CD8-positive, alpha-beta memory T cell (primary cell): Measurements from ENCODE around the gene COQ4. TPM values are rescaled to one million over a fixed set of nuclear protein-coding genes. Genes with fewer than 3 reads are reported as not detected.

Experiments
- CTCF ChIA-PET: fragments of 350-600 bp; sonication (Branson Sonifier 250); formaldehyde crosslinking; loops from one replicate; lab custom pipeline; 2021; ENCODE audit warnings: antibody characterized with exemption; lab: Charles Lee
- POLR2A ChIA-PET: fragments of 350-600 bp; sonication (Branson Sonifier 250); formaldehyde crosslinking; loops from one replicate; lab custom pipeline; 2021; ENCODE audit warnings: antibody characterized with exemption; lab: Charles Lee
- DNase-seq, 5 donors: peaks; one replicate each; pipeline versions ENCODE4 v3.0.0 to v3.0.0-alpha.2; 2020 to 2022; ENCODE audit warnings: mixed read lengths in 1 of 5
- H3K27ac ChIP-seq: one replicate; pipeline ENCODE4 v1.7.0; 2013; ENCODE audit warnings: low read depth, mild to moderate bottlenecking, low read length, moderate library complexity
- H3K27me3 ChIP-seq: 2 replicates; pipeline ENCODE4 v1.7.0; 2013; ENCODE audit warnings: low read length, mild to moderate bottlenecking; ENCODE audit not compliant: insufficient read depth, poor library complexity, severe bottlenecking
- H3K36me3 ChIP-seq: 2 replicates; pipeline ENCODE4 v1.7.0; 2013; ENCODE audit warnings: mild to moderate bottlenecking, low read length, moderate library complexity; ENCODE audit not compliant: insufficient read depth
- H3K4me1 ChIP-seq: 2 replicates; pipeline ENCODE4 v1.7.0; 2013; ENCODE audit warnings: mild to moderate bottlenecking, low read length, moderate library complexity; ENCODE audit not compliant: insufficient read depth
- H3K4me3 ChIP-seq: 2 replicates; pipeline ENCODE4 v1.7.0; 2013; ENCODE audit warnings: mild to moderate bottlenecking, low read length
- H3K9me3 ChIP-seq: 2 replicates; pipeline ENCODE4 v1.7.0; 2013; ENCODE audit warnings: mild to moderate bottlenecking, low read length
- H3K27ac Mint-ChIP-seq, 8 donors: one replicate each; pipeline ENCODE4 v1.8.0; 2020 to 2021; ENCODE audit warnings: mixed read lengths in 8 of 8, mild to moderate bottlenecking in 6 of 8, inconsistent platforms in 3 of 8, moderate library complexity in 3 of 8
- H3K27me3 Mint-ChIP-seq, 2 donors: one replicate each; pipeline ENCODE4 v1.8.0; 2020 to 2021; ENCODE audit warnings: mixed read lengths in 2 of 2, mild to moderate bottlenecking in 1 of 2, moderate library complexity in 1 of 2
- H3K36me3 Mint-ChIP-seq, 3 donors: one replicate each; pipeline ENCODE4 v1.8.0; 2020 to 2021; ENCODE audit warnings: mixed read lengths in 3 of 3, inconsistent platforms in 1 of 3, mild to moderate bottlenecking in 1 of 3
- H3K4me1 Mint-ChIP-seq, 3 donors: one replicate each; pipeline ENCODE4 v1.8.0; 2020 to 2021; ENCODE audit warnings: mixed read lengths in 3 of 3, inconsistent platforms in 1 of 3, mild to moderate bottlenecking in 1 of 3
- H3K4me3 Mint-ChIP-seq, 7 donors: one replicate each; pipeline ENCODE4 v1.8.0; 2020 to 2021; ENCODE audit warnings: mixed read lengths in 7 of 7, mild to moderate bottlenecking in 6 of 7, moderate library complexity in 4 of 7, inconsistent platforms in 2 of 7
- H3K9me3 Mint-ChIP-seq, 5 donors: one replicate each; pipeline ENCODE4 v1.8.0; 2020 to 2022; ENCODE audit warnings: mixed read lengths in 5 of 5, mild to moderate bottlenecking in 3 of 5, moderate library complexity in 2 of 5, inconsistent platforms in 1 of 5
- polyA plus RNA-seq: library from polyadenylated mRNA; unstranded; fragments of 300-500 nt; fragmentation: Illumina TruSeq; gene quantifications from one replicate; pipeline ENCODE4 v1.2.3, GENCODE V29; 2021
- total RNA-seq, 2 experiments: library from RNA; stranded (reverse); gene quantifications; one replicate each; pipeline ENCODE4 v1.2.3, GENCODE V29; 2021

The COQ4 gene
- total and polyA plus RNA-seq, 3 experiments from 2014 or later = 36.9 to 56.9 (median 51.1) TPM

DNA sequence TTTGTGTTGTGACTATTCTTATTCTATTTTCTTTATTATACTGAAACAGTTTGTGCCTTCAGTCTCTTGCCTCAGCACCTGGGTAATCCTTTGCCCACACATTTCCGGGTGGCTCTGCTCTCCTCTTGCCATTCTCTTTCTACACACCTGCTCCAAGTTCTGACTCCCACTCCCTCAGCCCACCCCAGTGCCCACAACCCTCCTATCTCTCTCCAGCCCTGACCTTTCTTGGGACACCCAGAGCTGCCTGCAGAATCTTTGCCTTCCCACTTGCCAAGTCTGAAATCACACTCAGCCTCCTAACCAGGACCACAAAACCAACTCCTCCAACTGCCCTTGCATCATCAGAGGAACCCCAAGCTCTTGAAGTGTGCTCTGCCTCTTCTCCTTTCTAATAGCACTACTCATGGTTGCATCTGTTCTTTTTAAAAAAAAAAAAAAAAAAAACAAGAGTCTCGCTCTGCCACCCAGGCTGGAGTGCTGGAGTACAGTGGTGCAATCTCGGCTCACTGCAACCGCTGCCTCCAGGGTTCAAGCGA lies 42.5 kb upstream of the COQ4 start:
- Mint-ChIP-seq H3K36me3 (peaks cover 0 to 14% (median 5%) of the 10 kb centered on the region in 3 donors), H3K27me3 (peaks cover 0 to 3% of the 10 kb centered on the region in 2 donors), H3K4me3 (peak overlapping the region in 1 of 7 donors; percentile 28), H3K9me3 (no peaks in the 10 kb centered on the region), H3K4me1 (peaks cover 20 to 31% (median 28%) of the 10 kb centered on the region in 3 donors), H3K27ac (peak overlapping the region in 5 of 8 donors; percentile 19 to 94 (median 66))
- Histone ChIP-seq H3K27me3 (no peaks in the 10 kb centered on the region), H3K4me3 (no peak overlapping the region), H3K4me1 (peaks cover 12% of the 10 kb centered on the region), H3K36me3 (no peaks in the 10 kb centered on the region), H3K9me3 (no peaks in the 10 kb centered on the region), H3K27ac (peak overlapping the region; percentile 81)
- CTCF ChIA-PET = no interaction called here
- no peak for DNase-seq
- POLR2A ChIA-PET = no interaction called here

DNA sequence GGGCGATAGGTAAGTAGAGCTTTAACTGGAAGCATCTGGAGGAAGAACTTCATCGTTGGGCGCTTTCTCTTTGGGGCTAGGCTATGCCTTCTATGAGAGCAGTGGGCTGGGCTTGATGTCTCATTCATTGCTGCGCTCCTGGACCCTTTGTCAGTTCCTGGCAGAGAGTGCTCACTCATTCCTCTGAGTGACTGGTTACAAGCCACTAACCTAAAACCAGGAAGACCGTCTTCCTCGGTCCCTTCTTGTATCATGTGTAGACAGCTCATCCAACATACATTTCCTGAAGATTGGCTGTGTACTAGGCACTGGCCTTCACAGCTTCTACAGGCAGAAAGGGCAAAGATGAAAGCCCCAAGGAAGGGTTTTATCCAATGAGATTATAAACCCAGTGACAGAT lies 40.1 kb upstream of the COQ4 start:
- ChIA-PET CTCF (no interaction called here), POLR2A (interaction anchor here (0.7 kb wide), 1 partner anchor 531 kb away, joined by 3 read pairs; no protein-coding TSS in a partner anchor)
- peaks cover 6 to 13% (median 10%) of the 10 kb centered on the region in 3 donors for H3K4me1 Mint-ChIP-seq
- peaks cover 3 to 19% (median 5%) of the 10 kb centered on the region in 3 donors for H3K36me3 Mint-ChIP-seq
- no peaks in the 10 kb centered on the region for H3K9me3 Mint-ChIP-seq
- Histone ChIP-seq H3K27me3 (no peaks in the 10 kb centered on the region), H3K4me1 (no peaks in the 10 kb centered on the region), H3K9me3 (no peaks in the 10 kb centered on the region), H3K27ac (no peak overlapping the region), H3K36me3 (peaks cover 13% of the 10 kb centered on the region), H3K4me3 (no peak overlapping the region)
- H3K27me3 Mint-ChIP-seq = no peaks in the 10 kb centered on the region
- peak overlapping the region in 1 of 7 donors; percentile 45 for H3K4me3 Mint-ChIP-seq
- H3K27ac Mint-ChIP-seq = no peak overlapping the region
- DNase-seq = no peak

DNA sequence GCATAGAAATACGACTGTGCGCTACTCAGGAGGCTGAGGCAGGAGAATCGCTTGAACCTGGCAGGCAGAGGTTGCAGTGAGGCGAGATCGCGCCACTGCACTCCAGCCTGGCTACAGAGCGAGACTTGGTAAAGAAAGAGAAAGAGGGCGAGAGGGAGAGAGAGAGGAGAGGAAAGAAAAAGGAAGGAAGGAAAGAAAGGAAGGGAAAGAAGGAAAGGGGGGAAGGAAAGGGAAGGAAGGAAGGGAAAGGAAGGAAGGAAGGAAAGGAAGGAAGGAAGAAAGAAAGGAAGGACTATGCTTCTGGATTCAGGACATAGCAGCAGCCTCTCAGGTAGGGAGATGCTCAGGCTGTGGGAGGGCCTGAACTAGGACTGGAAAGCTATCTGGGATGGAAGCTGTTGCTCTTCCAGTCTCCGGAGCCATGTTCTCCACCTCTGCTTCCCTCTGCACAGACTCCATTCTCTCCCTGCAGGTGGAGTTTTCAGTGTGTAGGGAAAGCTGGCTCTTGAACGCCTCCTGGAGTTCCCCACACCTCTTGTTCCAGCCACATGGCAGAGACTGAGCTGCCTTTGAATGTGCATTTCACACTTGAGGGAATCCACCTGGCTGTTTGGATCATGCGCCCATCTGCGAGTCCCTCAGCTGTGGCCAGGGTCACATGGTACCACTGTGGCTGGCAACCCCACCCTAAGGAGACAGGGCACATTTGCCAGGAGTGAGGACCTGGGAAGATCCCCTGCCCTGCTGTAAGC lies 37.4 kb upstream of the COQ4 start:
- Mint-ChIP-seq H3K9me3 (no peaks in the 10 kb centered on the region), H3K4me3 (no peak overlapping the region), H3K27me3 (no peaks in the 10 kb centered on the region), H3K36me3 (peaks cover 3 to 32% (median 6%) of the 10 kb centered on the region in 3 donors), H3K27ac (peak overlapping the region in 2 of 8 donors; percentile 11 to 62), H3K4me1 (peaks cover 0 to under 1% (median under 1%) of the 10 kb centered on the region in 3 donors)
- H3K36me3 ChIP-seq = peaks cover 13% of the 10 kb centered on the region
- H3K9me3 ChIP-seq = no peaks in the 10 kb centered on the region
- no peak overlapping the region for H3K4me3 ChIP-seq
- ChIA-PET CTCF (no interaction called here), POLR2A (no interaction called here)
- no peaks in the 10 kb centered on the region for H3K4me1 ChIP-seq
- H3K27ac ChIP-seq = no peak overlapping the region
- DNase-seq = no peak
- H3K27me3 ChIP-seq = no peaks in the 10 kb centered on the region

DNA sequence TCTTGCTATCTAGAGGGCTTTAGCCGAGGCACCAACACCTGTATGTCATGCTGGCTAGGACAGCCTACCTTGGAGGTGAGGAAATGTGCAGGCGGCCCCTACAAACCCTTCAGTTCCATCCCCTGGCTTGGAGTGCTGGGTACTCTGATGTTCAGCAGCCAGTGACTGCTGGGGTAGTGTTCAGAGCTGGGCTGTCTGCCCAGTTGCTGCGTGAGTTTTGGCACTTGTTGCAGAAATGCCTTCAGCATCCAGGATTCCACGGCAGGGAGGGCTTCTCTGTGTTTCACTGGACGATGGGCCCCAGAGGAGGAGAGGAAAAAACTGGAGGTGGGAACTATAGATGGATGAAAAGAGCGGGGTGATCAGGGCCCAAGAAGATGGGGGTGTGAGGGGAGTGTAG lies 36.2 kb upstream of the COQ4 start:
- Mint-ChIP-seq H3K4me3 (no peak overlapping the region), H3K36me3 (peaks cover 3 to 30% (median 5%) of the 10 kb centered on the region in 3 donors), H3K27ac (no peak overlapping the region), H3K9me3 (no peaks in the 10 kb centered on the region), H3K27me3 (no peaks in the 10 kb centered on the region), H3K4me1 (no peaks in the 10 kb centered on the region)
- H3K27me3 ChIP-seq = no peaks in the 10 kb centered on the region
- no peaks in the 10 kb centered on the region for H3K9me3 ChIP-seq
- no peak overlapping the region for H3K27ac ChIP-seq
- H3K4me1 ChIP-seq = no peaks in the 10 kb centered on the region
- H3K4me3 ChIP-seq = no peak overlapping the region
- H3K36me3 ChIP-seq = peaks cover 13% of the 10 kb centered on the region
- ChIA-PET POLR2A (no interaction called here), CTCF (interaction anchor here (1.0 kb wide), 1 partner anchor 8 kb away, joined by 5 read pairs; no protein-coding TSS in a partner anchor)
- DNase-seq = no peak

DNA sequence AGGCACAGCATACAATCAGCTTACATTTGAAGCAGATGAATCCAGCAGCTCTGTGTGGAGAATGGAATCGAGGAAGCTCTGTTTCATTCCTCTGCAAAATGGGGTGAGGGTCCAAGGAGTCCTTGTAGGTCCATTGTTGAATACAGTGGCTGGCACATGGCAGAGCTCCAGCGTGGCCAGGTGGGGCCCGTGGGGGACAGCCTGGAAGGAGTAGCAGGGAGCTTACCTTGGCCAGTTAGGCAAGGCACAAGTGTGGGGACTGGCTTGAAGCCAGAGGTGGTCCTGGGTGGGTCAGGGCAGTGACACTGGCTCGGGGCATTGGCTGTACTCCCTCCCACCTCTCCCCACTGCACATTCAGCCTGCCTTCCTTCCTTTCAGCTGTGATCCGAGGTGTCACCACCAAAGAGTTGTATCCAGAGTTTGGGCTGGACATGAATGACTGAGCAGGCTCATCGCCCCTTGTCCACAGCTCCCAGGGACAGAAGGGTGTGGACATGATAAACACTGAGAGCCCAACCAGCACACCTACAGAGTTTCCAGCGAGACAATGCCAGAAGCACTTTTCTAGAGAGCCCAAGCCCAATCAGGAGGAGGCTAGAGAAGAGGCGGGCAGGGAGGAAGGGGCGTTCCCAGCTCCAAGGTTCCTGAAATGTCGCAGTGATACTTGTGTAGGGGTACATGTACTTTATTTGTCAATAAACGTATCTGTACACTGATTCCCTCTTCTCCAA lies 34.2 kb upstream of the COQ4 start:
- Mint-ChIP-seq H3K4me1 (no peaks in the 10 kb centered on the region), H3K36me3 (peaks cover 3 to 31% (median 4%) of the 10 kb centered on the region in 3 donors), H3K27ac (no peak overlapping the region), H3K27me3 (no peaks in the 10 kb centered on the region), H3K9me3 (no peaks in the 10 kb centered on the region), H3K4me3 (no peak overlapping the region)
- H3K4me3 ChIP-seq = no peak overlapping the region
- H3K9me3 ChIP-seq = no peaks in the 10 kb centered on the region
- no peak for DNase-seq
- peaks cover 13% of the 10 kb centered on the region for H3K36me3 ChIP-seq
- no peaks in the 10 kb centered on the region for H3K27me3 ChIP-seq
- ChIA-PET POLR2A (no interaction called here), CTCF (interaction anchor here (1.2 kb wide), 1 partner anchor 38 kb away, joined by 3 read pairs; no protein-coding TSS in a partner anchor)
- H3K27ac ChIP-seq = no peak overlapping the region
- H3K4me1 ChIP-seq = no peaks in the 10 kb centered on the region

DNA sequence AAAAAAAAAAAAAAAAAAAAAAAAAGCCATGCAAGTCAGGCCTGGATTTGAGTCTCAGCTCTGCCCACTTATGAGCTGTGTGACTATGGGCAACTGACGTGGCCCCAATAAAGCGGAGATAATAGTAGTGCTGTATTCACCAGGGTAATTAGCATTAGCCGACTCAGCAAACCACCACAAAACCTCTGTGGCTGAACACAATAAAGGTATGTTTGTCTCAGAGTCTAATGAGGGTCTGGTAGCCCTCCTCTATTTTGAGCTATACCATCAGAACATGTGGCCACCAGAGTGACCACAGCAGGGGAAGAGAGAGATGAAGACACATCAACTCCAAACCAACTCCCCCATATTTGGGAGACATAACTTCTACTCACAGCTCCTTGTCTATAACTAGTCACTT lies 30.6 kb upstream of the COQ4 start:
- H3K27ac Mint-ChIP-seq = no peak overlapping the region
- no peak overlapping the region for H3K27ac ChIP-seq
- ChIA-PET CTCF (interaction anchor here (1.5 kb wide), 1 partner anchor 8 kb away, joined by 3 read pairs; no protein-coding TSS in a partner anchor), POLR2A (no interaction called here)
- no peaks in the 10 kb centered on the region for H3K9me3 ChIP-seq
- H3K36me3 ChIP-seq = no peaks in the 10 kb centered on the region
- no peaks in the 10 kb centered on the region for H3K9me3 Mint-ChIP-seq
- H3K27me3 ChIP-seq = no peaks in the 10 kb centered on the region
- DNase-seq = no peak
- peaks cover under 1% of the 10 kb centered on the region for H3K4me1 ChIP-seq
- H3K4me3 Mint-ChIP-seq = no peak overlapping the region
- H3K4me1 Mint-ChIP-seq = peaks cover 2 to 4% (median 2%) of the 10 kb centered on the region in 3 donors
- no peak overlapping the region for H3K4me3 ChIP-seq
- H3K27me3 Mint-ChIP-seq = no peaks in the 10 kb centered on the region
- H3K36me3 Mint-ChIP-seq = peaks cover 0 to 17% (median 6%) of the 10 kb centered on the region in 3 donors

DNA sequence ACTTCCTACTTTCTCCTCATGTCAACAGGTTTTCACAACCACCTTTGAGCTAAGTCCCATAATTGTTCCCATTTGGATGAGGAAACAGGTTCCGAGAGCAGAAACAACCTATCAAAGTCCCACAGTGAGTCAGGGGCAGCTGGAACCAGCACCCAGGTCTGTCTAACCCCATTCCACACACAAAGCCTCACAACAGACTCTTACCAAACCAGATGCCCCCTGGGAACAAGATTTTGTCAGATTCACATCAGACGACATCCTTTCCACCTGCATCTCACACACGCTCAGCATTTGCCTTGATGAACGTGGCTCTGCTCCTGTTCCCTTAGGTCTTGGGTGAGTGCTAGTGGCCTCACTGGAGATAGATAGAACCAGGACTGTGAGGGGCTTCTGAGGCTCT lies 29.5 kb upstream of the COQ4 start:
- DNase-seq = no peak
- ChIA-PET POLR2A (no interaction called here), CTCF (interaction anchor here (1.3 to 3.9 kb wide), 2 partner anchors 48 to 69 kb away, joined by 4 to 18 read pairs; no protein-coding TSS in a partner anchor)
- H3K27me3 ChIP-seq = no peaks in the 10 kb centered on the region
- Mint-ChIP-seq H3K27me3 (no peaks in the 10 kb centered on the region), H3K9me3 (no peaks in the 10 kb centered on the region), H3K4me1 (peaks cover 2 to 4% (median 2%) of the 10 kb centered on the region in 3 donors), H3K27ac (no peak overlapping the region), H3K36me3 (peaks cover 0 to 13% (median 3%) of the 10 kb centered on the region in 3 donors), H3K4me3 (no peak overlapping the region)
- no peaks in the 10 kb centered on the region for H3K36me3 ChIP-seq
- H3K27ac ChIP-seq = no peak overlapping the region
- no peak overlapping the region for H3K4me3 ChIP-seq
- H3K4me1 ChIP-seq = peaks cover 4% of the 10 kb centered on the region
- H3K9me3 ChIP-seq = no peaks in the 10 kb centered on the region
